ENCODE results near the gene APLF. TPM values are rescaled to one million over a fixed set of nuclear protein-coding genes. Genes with fewer than 3 reads are reported as not detected.
"Not testable (repeated sequence)": the region's sequence is repeated elsewhere in the genome, so short reads cannot be mapped to it uniquely, and the experiment has no call there.

The APLF gene
- total RNA-seq, 4 donors from 2014 or later = 2.9 to 28.5 (median 8.1) TPM

- TF ChIP-seq POLR2AphosphoS5 (IDR thresholded peaks at IDR 0.05) (no peak), EP300 (IDR thresholded peaks at IDR 0.05; ENCODE audit: low read depth) (no peak), CTCF (IDR thresholded peaks at IDR 0.05) (no peak), POLR2A (IDR thresholded peaks at IDR 0.05) (no peak)
- no peaks in the 10 kb centered on the region for H3K9me3 ChIP-seq
- H3K4me1 ChIP-seq = peaks cover 0 to 19% (median 5%) of the 10 kb centered on the region in 4 donors
- intact Hi-C loops (cut with DNase I; ENCODE audit: low total_unique reads) = no loop called here
- peak overlapping the region; percentile 7 to 52 (median 37) for H3K27ac ChIP-seq
- no peak overlapping the region for H3K4me3 ChIP-seq
- in situ Hi-C loops (cut with MboI; ENCODE audit: low pct_ligation_motif_present in 1 of 4, low pct_unique_long_range_greater_than_20kb in 1 of 4, low sequenced_read_pairs in 3 of 4) = loop anchor here in 2 of 4 donors (10.0 to 25.0 kb wide), 4 partner anchors 61 to 324 kb away; partner anchors contain the start of gene PNO1 (in 1 of the 2)
- no peaks in the 10 kb centered on the region for H3K36me3 ChIP-seq
- H3K27me3 ChIP-seq = no peaks in the 10 kb centered on the region
- WGBS, 2 donors (ENCODE audit: low coverage in 1 of 2) = 47 to 49% methylated on average over 4 of the region's 4 CpGs
- DNase-seq = no peak
Measured at GRCh38 chr2:68436270-68436669, 31.1 kb upstream of the APLF start.

- DNase-seq = no peak
- peaks cover 0 to 23% (median 8%) of the 10 kb centered on the region in 4 donors for H3K4me1 ChIP-seq
- H3K36me3 ChIP-seq = no peaks in the 10 kb centered on the region
- no peaks in the 10 kb centered on the region for H3K27me3 ChIP-seq
- no peaks in the 10 kb centered on the region for H3K9me3 ChIP-seq
- TF ChIP-seq POLR2A (IDR thresholded peaks at IDR 0.05) (no peak), EP300 (IDR thresholded peaks at IDR 0.05; ENCODE audit: low read depth) (no peak)
- H3K4me3 ChIP-seq = no peak overlapping the region
- in situ Hi-C loops (cut with MboI; ENCODE audit: low pct_ligation_motif_present in 1 of 4, low pct_unique_long_range_greater_than_20kb in 1 of 4, low sequenced_read_pairs in 3 of 4) (loop anchor here in 2 of 4 donors (10.0 to 25.0 kb wide), 4 partner anchors 64 to 326 kb away; partner anchors contain the start of gene PNO1 (in 1 of the 2)), intact Hi-C loops (cut with DNase I; ENCODE audit: low total_unique reads) (no loop called here)
- WGBS, 2 donors (ENCODE audit: low coverage in 1 of 2) = 70 to 75% methylated on average over 3 to 7 of the region's 7 CpGs
- no peak overlapping the region for H3K27ac ChIP-seq
Measured at GRCh38 chr2:68438455-68439303, 28.7 kb upstream of the APLF start.

GRCh38 chr2:68441179-68441993 lies 26.0 kb upstream of the APLF start:
- TF ChIP-seq EP300 (IDR thresholded peaks at IDR 0.05; ENCODE audit: low read depth) = no peak
- peak; percentile 87 to 93 (median 91) for TF ChIP-seq CTCF (IDR thresholded peaks at IDR 0.05)
- H3K4me3 ChIP-seq = no peak overlapping the region
- H3K36me3 ChIP-seq = no peaks in the 10 kb centered on the region
- H3K27ac ChIP-seq = peak overlapping the region; percentile 15 to 30 (median 22)
- 33 to 75% methylated on average over 3 to 6 of the region's 6 CpGs for WGBS, 2 donors (ENCODE audit: low coverage in 1 of 2)
- H3K27me3 ChIP-seq = no peaks in the 10 kb centered on the region
- intact Hi-C loops (cut with DNase I; ENCODE audit: low total_unique reads) = loop anchor here (5.0 kb wide), 1 partner anchor 319 kb away; no protein-coding TSS in a partner anchor
- peak; percentile 86 for DNase-seq
- peaks cover 0 to 15% (median 7%) of the 10 kb centered on the region in 4 donors for H3K4me1 ChIP-seq
- H3K9me3 ChIP-seq = no peaks in the 10 kb centered on the region
- in situ Hi-C loops (cut with MboI; ENCODE audit: low pct_ligation_motif_present in 1 of 4, low pct_unique_long_range_greater_than_20kb in 1 of 4, low sequenced_read_pairs in 3 of 4) = loop anchor here (5.0 to 25.0 kb wide), 6 partner anchors 79 to 329 kb away; partner anchors contain the start of gene PNO1 (in 1 of the 4)

- in situ Hi-C loops (cut with MboI; ENCODE audit: low pct_ligation_motif_present in 1 of 4, low pct_unique_long_range_greater_than_20kb in 1 of 4, low sequenced_read_pairs in 3 of 4) = loop anchor here (5.0 to 25.0 kb wide), 6 partner anchors 80 to 330 kb away; partner anchors contain the start of gene PNO1 (in 1 of the 4)
Measured at GRCh38 chr2:68441994-68442322, 25.4 kb upstream of the APLF start.

GRCh38 chr2:68446425-68446824 lies 21.0 kb upstream of the APLF start:
- H3K27ac ChIP-seq; DNase-seq; H3K4me3 ChIP-seq; H3K4me1 ChIP-seq; intact Hi-C loops (cut with DNase I; ENCODE audit: low total_unique reads); H3K36me3 ChIP-seq; H3K9me3 ChIP-seq; H3K27me3 ChIP-seq: not testable (repeated sequence)
- in situ Hi-C loops (cut with MboI; ENCODE audit: low pct_ligation_motif_present in 1 of 4, low pct_unique_long_range_greater_than_20kb in 1 of 4, low sequenced_read_pairs in 3 of 4) = loop anchor here (10.0 to 25.0 kb wide), 4 partner anchors 259 to 334 kb away; partner anchors contain the start of gene PNO1 (in 1 of the 4)
- WGBS, 2 donors (ENCODE audit: low coverage in 1 of 2) = 67 to 79% methylated on average over 1 to 3 of the region's 3 CpGs

More at GRCh38 chr2:68441994-68442322, 25.4 kb upstream of the APLF start:
- no peak for TF ChIP-seq POLR2A (IDR thresholded peaks at IDR 0.05)
- TF ChIP-seq CTCF (IDR thresholded peaks at IDR 0.05) = peak in 1 of 5 experiments; percentile 4
- Histone ChIP-seq H3K27ac (no peak overlapping the region), H3K4me1 (peaks cover 0 to 15% (median 7%) of the 10 kb centered on the region in 4 donors), H3K9me3 (no peaks in the 10 kb centered on the region), H3K36me3 (no peaks in the 10 kb centered on the region), H3K4me3 (no peak overlapping the region), H3K27me3 (no peaks in the 10 kb centered on the region)
- intact Hi-C loops (cut with DNase I; ENCODE audit: low total_unique reads) = loop anchor here (5.0 kb wide), 1 partner anchor 320 kb away; no protein-coding TSS in a partner anchor
- 86 to 90% methylated on average over 2 of the region's 2 CpGs for WGBS, 2 donors (ENCODE audit: low coverage in 1 of 2)
- no peak for DNase-seq
